MM.1S (cell line): Measurements from ENCODE around the gene POU3F3.

Experiments
- CTCF ChIP-seq: fragments of 300-600 bp; sonication (generic); IDR thresholded peaks from 2 replicates; pipeline ENCODE4 v1.5.1; 2016; ENCODE audit warnings: antibody characterized with exemption, low read length, mixed read lengths
- EZH2 ChIP-seq: fragments of 300-600 bp; sonication (generic); optimal IDR thresholded peaks from 2 replicates; pipeline ENCODE3; 2017; ENCODE audit warnings: low read depth, mild to moderate bottlenecking, antibody characterized with exemption, low read length, mixed read lengths

GRCh38 chr2:104851291-104852089, 2.4 kb upstream of the POU3F3 start:
- no peak for TF ChIP-seq CTCF
- no peak for TF ChIP-seq EZH2
